ENCODE results near the gene CSNK1G3. TPM values are rescaled to one million over a fixed set of nuclear protein-coding genes. Genes with fewer than 3 reads are reported as not detected.
"Not testable (repeated sequence)": the region's sequence is repeated elsewhere in the genome, so short reads cannot be mapped to it uniquely, and the experiment has no call there.

CSNK1G3 gene
- total RNA-seq, result 10 to 100 TPM; 22.4 to 22.6 TPM

GRCh38 chr5:123511648-123512605 is at the start of gene CSNK1G3:
CSNK1G3 (plus strand) TSS chr5:123512177; CDS start chr5:123545664, 33,487 bp downstream.
- intact Hi-C loops (cut with DNase I), result no loop called here
- Histone ChIP-seq H3K4me1 (peaks cover 17% of the 10 kb centered on the region), H3K4me3 (peak within 1 kb of the TSS; percentile 60 to 74), H3K9me3 (no peaks in the 10 kb centered on the region), H3K27me3 (no peaks in the 10 kb centered on the region), H3K36me3 (replicated peaks in 1 of 2; ENCODE audit: insufficient read depth in 1 of 2, low read depth in 2 of 2) (no peaks in the 10 kb centered on the region), H3K27ac (peak within 1 kb of the TSS; percentile 80 to 96 (median 91))
- ATAC-seq, result peak; percentile 97
- TF ChIP-seq POLR2A (IDR thresholded peaks at IDR 0.05) (peak; percentile 88 to 99 (median 98)), CTCF (IDR thresholded peaks at IDR 0.05) (peak in 2 of 7 experiments; percentile 10 to 12)
- WGBS, 2 donors, result 1% methylated on average over 43 to 79 of the region's 82 CpGs
- peak; percentile 95 to 98 (median 97) for DNase-seq

GRCh38 chr5:123466839-123467238 is 45.1 kb upstream of the CSNK1G3 start:
- 85 to 93% methylated on average over 1 of the region's 1 CpG for WGBS, 2 donors
- not testable (repeated sequence) for DNase-seq, ATAC-seq

GRCh38 chr5:123471385-123471784 is 40.6 kb upstream of the CSNK1G3 start:
- no peak for ATAC-seq
- no peaks in the 10 kb centered on the region for H3K36me3 ChIP-seq (replicated peaks in 1 of 2; ENCODE audit: insufficient read depth in 1 of 2, low read depth in 2 of 2)
- WGBS, 2 donors, result 80 to 83% methylated on average over 3 of the region's 3 CpGs

More at GRCh38 chr5:123466839-123467238, 45.1 kb upstream of the CSNK1G3 start:
- H3K4me3 ChIP-seq; H3K27me3 ChIP-seq; intact Hi-C loops (cut with DNase I); H3K27ac ChIP-seq; H3K4me1 ChIP-seq; H3K9me3 ChIP-seq; H3K36me3 ChIP-seq (replicated peaks in 1 of 2; ENCODE audit: insufficient read depth in 1 of 2, low read depth in 2 of 2): not testable (repeated sequence)

GRCh38 chr5:123472150-123472924 is 39.6 kb upstream of the CSNK1G3 start:
- Histone ChIP-seq H3K27ac (no peak overlapping the region), H3K36me3 (replicated peaks in 1 of 2; ENCODE audit: insufficient read depth in 1 of 2, low read depth in 2 of 2) (no peaks in the 10 kb centered on the region), H3K9me3 (no peaks in the 10 kb centered on the region), H3K4me1 (no peaks in the 10 kb centered on the region), H3K27me3 (no peaks in the 10 kb centered on the region), H3K4me3 (no peak overlapping the region)
- no peak for DNase-seq
- TF ChIP-seq POLR2A (IDR thresholded peaks at IDR 0.05), result no peak
- TF ChIP-seq CTCF (IDR thresholded peaks at IDR 0.05), result no peak
- intact Hi-C loops (cut with DNase I), result no loop called here
- WGBS, 2 donors, result 85 to 90% methylated on average over 8 of the region's 8 CpGs
- no peak for ATAC-seq

More at GRCh38 chr5:123471385-123471784, 40.6 kb upstream of the CSNK1G3 start:
- Histone ChIP-seq H3K27me3 (no peaks in the 10 kb centered on the region), H3K4me3 (no peak overlapping the region), H3K27ac (no peak overlapping the region), H3K4me1 (no peaks in the 10 kb centered on the region), H3K9me3 (no peaks in the 10 kb centered on the region)
- TF ChIP-seq POLR2A (IDR thresholded peaks at IDR 0.05) (no peak), CTCF (IDR thresholded peaks at IDR 0.05) (no peak)
- intact Hi-C loops (cut with DNase I), result no loop called here
- no peak for DNase-seq

GRCh38 chr5:123474228-123474627 is 37.7 kb upstream of the CSNK1G3 start:
- Histone ChIP-seq H3K36me3 (replicated peaks in 1 of 2; ENCODE audit: insufficient read depth in 1 of 2, low read depth in 2 of 2) (no peaks in the 10 kb centered on the region), H3K4me3 (no peak overlapping the region), H3K27me3 (no peaks in the 10 kb centered on the region), H3K9me3 (no peaks in the 10 kb centered on the region), H3K27ac (no peak overlapping the region), H3K4me1 (no peaks in the 10 kb centered on the region)
- TF ChIP-seq CTCF (IDR thresholded peaks at IDR 0.05) (no peak), POLR2A (IDR thresholded peaks at IDR 0.05) (no peak)
- intact Hi-C loops (cut with DNase I), result no loop called here
- ATAC-seq, result no peak
- DNase-seq, result no peak
